ENCODE data around the gene SELENOI.
"Not testable (repeated sequence)": the region's sequence is repeated elsewhere in the genome, so short reads cannot be mapped to it uniquely, and the experiment has no call there.

Gene SELENOI

GRCh38 chr2:26327291-26328272 lies 18.4 kb upstream of the SELENOI start:
- DNase-seq = no peak

- DNase-seq = not testable (repeated sequence)
Measured at GRCh38 chr2:26329083-26329482, 16.9 kb upstream of the SELENOI start.

DNA sequence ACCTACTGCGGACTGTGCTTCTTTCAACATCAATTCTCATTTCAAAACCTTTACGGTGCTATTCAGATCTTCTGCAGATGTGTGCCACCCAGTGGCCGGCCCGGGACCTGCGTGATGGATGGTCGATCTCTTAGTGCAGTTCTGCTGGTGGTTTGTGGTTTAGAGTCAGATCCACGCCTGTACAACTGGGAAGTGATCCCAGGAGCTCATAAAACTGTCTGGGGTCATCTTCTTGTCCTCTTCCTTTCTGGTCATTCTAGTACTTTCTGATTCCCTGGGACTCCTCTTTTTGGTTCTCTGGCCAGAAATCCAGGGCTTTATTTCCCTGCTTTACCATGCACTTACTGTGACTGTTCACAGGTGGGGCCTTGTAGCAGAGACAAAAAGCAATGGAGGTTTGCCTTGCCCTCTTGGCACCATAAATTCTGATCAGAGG lies 15.8 kb upstream of the SELENOI start:
- DNase-seq = peak; percentile 26 to 36

GRCh38 chr2:26330604-26331003 lies 15.3 kb upstream of the SELENOI start:
- DNase-seq = no peak

GRCh38 chr2:26331321-26331720 lies 14.6 kb upstream of the SELENOI start:
- DNase-seq = not testable (repeated sequence)

- DNase-seq = no peak
Measured at GRCh38 chr2:26333293-26333692, 12.7 kb upstream of the SELENOI start.

GRCh38 chr2:26335231-26335630 lies 10.7 kb upstream of the SELENOI start:
- no peak for DNase-seq

DNA sequence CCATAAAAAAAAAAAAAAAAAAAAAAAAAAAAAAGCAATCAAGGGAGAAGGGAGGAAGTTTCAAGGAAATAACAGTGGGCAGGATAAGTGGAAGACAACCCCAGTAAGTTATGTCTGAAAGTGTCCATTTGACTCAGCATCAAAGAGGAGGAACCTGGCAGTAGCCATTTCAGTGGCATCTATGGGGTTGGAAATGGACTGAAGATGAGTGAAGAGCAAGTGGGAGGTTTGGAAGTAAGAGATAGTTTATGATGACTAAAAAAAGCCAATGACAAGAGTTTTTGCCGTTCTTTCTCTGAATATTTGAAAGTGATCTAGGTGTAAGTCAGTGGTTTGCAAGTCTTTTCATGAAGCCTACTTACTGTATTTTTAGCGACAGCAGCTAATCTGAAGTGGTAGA lies 9.2 kb upstream of the SELENOI start:
- DNase-seq = no peak

- DNase-seq = no peak
Measured at GRCh38 chr2:26337298-26337697, 8.6 kb upstream of the SELENOI start.

GRCh38 chr2:26340831-26341230 lies 5.1 kb upstream of the SELENOI start:
- DNase-seq = no peak

DNA sequence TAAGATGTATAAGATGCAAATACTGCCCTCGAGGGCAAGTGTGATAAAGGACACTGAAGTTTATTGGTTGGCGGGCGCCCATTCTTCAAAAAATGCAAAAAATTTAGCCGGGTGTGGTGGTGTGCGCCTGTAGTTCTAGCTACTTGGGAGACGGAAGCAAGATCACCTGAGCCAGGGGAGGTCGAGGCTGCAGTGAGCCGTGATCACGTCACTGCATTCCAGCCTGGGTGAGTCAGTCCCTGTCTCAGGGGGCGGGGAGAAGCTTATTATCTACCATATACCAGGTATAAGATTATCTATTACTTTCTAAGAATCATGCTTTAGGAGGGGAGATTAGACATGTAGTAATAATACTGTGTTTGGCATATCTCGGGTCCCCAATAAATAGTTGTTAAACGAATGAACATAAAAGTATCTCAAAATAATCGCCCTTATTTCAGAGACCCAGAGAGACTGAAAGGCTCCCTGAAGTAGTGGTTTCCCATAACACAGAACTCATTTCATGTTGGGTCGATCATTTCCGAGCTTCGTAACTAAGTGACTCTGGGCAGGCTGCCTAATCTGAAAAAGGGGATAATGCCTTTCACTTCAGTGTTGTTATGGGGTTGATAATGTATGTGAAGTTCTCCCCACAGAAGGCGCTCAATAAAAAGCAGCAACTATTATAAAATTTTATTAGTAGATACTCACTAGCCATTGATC lies 1.2 kb upstream of the SELENOI start:
- DNase-seq = no peak

- DNase-seq = no peak
Measured at GRCh38 chr2:26345283-26345544, 729 bp upstream of the SELENOI start.

DNA sequence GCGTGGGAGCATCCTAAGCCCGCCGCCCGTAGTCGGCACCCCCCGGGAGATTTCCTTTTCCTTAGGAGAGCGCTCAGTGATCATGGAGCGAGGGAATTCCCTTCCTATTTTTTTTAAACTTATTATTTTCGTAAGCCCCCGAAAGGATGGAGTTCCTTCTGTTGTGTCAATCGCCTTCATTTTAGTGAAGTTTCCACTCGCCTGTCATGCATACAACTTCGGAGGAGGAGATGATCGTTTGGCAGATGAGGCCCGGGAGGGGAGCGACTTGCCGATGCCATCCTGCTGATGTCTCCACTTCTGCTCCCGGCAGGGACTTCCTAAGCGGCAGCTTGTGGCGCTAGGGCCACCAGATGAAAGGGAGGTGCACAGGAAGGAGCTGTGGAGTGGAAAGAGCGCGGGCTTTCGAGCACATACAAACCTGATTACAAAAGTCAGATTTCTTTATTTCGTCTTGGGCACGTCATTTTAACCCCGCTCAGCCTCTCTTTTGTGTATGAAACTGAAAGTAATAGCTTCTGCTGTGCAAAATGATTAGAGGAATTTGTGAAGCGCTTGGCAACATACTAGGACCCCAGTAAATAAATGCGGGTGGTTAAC lies 611 bp downstream of the SELENOI start, which contains the start of gene ADGRF3:
TSS of gene ADGRF3 (minus strand) at position 336 of the 600 bp plus-strand sequence. CDS start 555 bp downstream, outside the sequence.
- peak; percentile 51 to 63 for DNase-seq

- no peak for DNase-seq
Measured at GRCh38 chr2:26347286-26347865, 1.4 kb downstream of the SELENOI start.

- DNase-seq = no peak
Measured at GRCh38 chr2:26349690-26350089, 3.7 kb downstream of the SELENOI start.

DNA sequence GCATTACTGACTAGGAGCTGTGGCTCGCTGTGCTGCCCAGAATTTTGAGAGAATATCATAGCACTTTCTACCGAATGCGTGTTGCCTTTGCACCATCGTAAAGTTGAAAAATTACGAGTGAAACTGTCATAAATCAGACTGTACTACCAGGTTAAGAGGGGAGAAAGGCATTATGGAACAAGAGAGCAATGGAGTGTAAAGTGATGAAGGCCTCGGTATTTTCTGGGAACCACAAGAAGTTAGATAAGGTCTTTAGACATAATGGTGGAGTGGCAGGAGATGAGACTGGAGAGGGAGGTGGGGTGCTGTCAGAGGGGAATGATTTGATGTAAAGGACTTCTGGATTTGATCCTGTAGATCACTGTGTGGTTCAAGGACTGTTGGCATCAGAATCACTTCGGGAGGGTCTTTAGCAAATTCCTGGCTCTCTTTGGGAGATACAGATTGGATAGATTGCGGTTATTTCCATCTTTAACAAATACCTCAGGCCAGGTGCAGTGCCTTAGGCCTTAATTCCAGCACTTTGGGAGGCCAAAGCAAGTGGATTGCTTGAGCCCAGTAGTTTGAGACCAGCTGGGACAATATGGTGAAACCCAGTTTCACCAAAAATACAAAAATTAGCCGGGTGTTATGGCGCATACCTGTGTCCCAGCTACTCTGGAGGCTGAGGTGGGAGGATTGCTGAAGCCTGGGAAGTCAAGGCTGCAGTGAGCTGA lies 5.6 kb downstream of the SELENOI start:
- no peak for DNase-seq

GRCh38 chr2:26352892-26353291 lies 6.9 kb downstream of the SELENOI start:
- no peak for DNase-seq

- DNase-seq = not testable (repeated sequence)
Measured at GRCh38 chr2:26354469-26354868, 8.5 kb downstream of the SELENOI start.

DNA sequence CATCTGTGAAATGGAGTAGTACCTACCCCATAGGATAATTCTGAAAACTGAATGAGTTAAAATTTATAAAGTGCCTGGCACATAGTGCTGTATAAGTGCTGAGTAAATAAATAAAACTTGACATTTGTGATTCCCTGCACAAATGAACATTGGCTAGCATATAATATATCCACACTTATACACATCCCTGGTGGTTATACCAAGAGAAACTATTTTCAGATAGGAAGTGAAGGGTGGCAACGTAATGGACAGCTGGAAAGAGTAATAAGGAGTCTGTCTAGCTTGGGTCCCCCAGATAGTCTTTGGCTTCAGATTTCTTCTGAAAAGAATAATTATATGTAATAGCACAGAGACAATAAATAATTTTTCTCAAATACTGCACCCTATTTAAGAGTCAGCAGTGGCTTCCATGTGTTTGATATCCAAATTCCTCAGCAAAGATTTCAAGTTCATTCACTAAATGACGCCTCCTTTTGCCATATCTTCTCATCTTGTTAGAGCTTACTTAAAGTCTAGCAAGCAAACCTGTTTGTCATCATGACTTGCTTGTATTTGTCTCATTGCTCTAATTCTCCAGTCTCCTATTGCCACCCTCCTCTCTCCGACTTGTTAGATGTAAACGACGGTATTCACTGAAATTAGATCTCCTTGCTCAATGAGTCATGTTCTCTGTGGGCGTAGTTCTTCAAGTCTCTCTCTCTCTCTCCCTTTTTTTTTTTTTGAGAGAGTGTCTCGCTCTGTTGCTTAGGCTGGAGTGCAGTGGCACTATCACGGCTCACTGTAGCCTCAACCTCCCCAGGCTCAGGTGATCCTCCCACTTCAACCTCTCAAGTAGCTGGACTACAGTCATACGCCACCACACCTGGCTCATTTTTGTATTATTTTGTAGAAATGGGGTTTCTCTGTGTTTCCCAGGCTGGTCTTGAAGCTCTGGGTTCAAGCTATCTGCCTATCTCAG lies 9.4 kb downstream of the SELENOI start:
- peak in 1 of 2 experiments; percentile 11 for DNase-seq

GRCh38 chr2:26356111-26356510 lies 10.2 kb downstream of the SELENOI start:
- DNase-seq = no peak

GRCh38 chr2:26356771-26357170 lies 10.8 kb downstream of the SELENOI start:
- no peak for DNase-seq

Data from NCI-H187 (cell line).